Astrocyte (in vitro differentiated cells and primary cell): Measurements from ENCODE around the gene C4orf54.

Experiments
- CTCF ChIP-seq: IDR thresholded peaks from 2 replicates; pipeline ENCODE4 v1.5.1; 2011; ENCODE audit warnings: low read depth, mild to moderate bottlenecking, inconsistent platforms, low read length, moderate library complexity; ENCODE audit not compliant: insufficient read depth
- EZH2 ChIP-seq: IDR thresholded peaks from 2 replicates; pipeline ENCODE4 v1.6.1; 2012; ENCODE audit warnings: mild to moderate bottlenecking, low read length, inconsistent platforms; ENCODE audit not compliant: insufficient read depth

GRCh38 chr4:99637174-99637573 is 20.5 kb downstream of the C4orf54 start:
- TF ChIP-seq CTCF (no peak), EZH2 (no peak)
